Stimulated activated CD8-positive, alpha-beta memory T cell treated with anti-CD3 and anti-CD28 coated beads, Interleukin-15, amount 100 ng/mL, for 48 hours (primary cell): ENCODE measurements around the gene PCDHGA5.
"Not testable (repeated sequence)": the region's sequence is repeated elsewhere in the genome, so short reads cannot be mapped to it uniquely, and the experiment has no call there.

Experiments
- DNase-seq, 2 donors: peaks; one replicate each; pipeline ENCODE4 v3.0.0-alpha.2; 2020; ENCODE audit warnings: low read depth in 2 of 2

PCDHGA5 gene

GRCh38 chr5:141414548-141415274 lies 50.7 kb downstream of the PCDHGA5 start:
- DNase-seq: not testable (repeated sequence)

- DNase-seq: not testable (repeated sequence)
Observed at GRCh38 chr5:141415275-141415618, 51.3 kb downstream of the PCDHGA5 start.
